ENCODE data around the gene CPEB4.

DNA sequence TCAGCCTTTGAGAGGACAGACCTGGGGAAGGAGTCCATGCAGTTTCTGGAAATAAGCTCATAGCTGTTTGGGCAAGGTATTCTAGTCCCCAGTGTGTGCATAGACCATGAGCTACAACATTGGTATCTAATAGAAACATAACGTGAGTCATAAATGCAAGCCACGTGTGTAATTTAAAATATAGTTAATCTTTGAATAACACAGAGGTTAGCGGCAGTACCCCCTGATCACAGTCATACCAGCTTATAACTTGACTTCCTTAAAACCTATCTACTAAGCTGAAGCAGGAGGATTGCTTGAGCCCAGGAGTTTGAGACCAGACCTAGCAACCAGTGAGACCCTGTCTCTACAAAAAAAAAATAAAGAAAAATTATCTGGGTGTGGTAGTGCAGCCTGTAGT is 46.4 kb upstream of the CPEB4 start:
- TF ChIP-seq EZH2phosphoT487 (IDR thresholded peaks at IDR 0.05), result no peak
- no peak for TF ChIP-seq EZH2 (IDR thresholded peaks at IDR 0.05)
- TF ChIP-seq, protein P1, sequence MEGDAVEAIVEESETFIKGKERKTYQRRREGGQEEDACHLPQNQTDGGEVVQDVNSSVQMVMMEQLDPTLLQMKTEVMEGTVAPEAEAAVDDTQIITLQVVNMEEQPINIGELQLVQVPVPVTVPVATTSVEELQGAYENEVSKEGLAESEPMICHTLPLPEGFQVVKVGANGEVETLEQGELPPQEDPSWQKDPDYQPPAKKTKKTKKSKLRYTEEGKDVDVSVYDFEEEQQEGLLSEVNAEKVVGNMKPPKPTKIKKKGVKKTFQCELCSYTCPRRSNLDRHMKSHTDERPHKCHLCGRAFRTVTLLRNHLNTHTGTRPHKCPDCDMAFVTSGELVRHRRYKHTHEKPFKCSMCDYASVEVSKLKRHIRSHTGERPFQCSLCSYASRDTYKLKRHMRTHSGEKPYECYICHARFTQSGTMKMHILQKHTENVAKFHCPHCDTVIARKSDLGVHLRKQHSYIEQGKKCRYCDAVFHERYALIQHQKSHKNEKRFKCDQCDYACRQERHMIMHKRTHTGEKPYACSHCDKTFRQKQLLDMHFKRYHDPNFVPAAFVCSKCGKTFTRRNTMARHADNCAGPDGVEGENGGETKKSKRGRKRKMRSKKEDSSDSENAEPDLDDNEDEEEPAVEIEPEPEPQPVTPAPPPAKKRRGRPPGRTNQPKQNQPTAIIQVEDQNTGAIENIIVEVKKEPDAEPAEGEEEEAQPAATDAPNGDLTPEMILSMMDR (IDR thresholded peaks at IDR 0.05), result no peak
